GM19438 (cell line): ENCODE results near the gene TPGS1.

Experiments
- ATAC-seq: cut with Tn5 transposase; IDR thresholded peaks from one replicate; pipeline ENCODE4 v1.9.1; 2021; ENCODE audit warnings: low read depth; ENCODE audit not compliant: unreplicated experiment

Gene TPGS1

GRCh38 chr19:507286-508203, at the start of gene TPGS1:
TPGS1 (plus strand) TSS chr19:507497; CDS start chr19:507507, 10 bp downstream.
- ATAC-seq: peak; percentile 50

- no peak for ATAC-seq
Observed at GRCh38 chr19:457636-458035, 49.7 kb upstream of the TPGS1 start.

GRCh38 chr19:458091-459042, 48.9 kb upstream of the TPGS1 start:
- ATAC-seq: no peak

- no peak for ATAC-seq
Observed at GRCh38 chr19:459724-460511, 47.4 kb upstream of the TPGS1 start.

GRCh38 chr19:460877-461720, 46.2 kb upstream of the TPGS1 start, which contains the start of gene SHC2:
SHC2 (minus strand) TSS chr19:461033; CDS start chr19:460996, 37 bp downstream.
- ATAC-seq: no peak

GRCh38 chr19:461721-462551, 45.4 kb upstream of the TPGS1 start:
- no peak for ATAC-seq

GRCh38 chr19:463483-464207, 43.7 kb upstream of the TPGS1 start:
- ATAC-seq: no peak

GRCh38 chr19:464208-464545, 43.1 kb upstream of the TPGS1 start:
- no peak for ATAC-seq

- ATAC-seq: no peak
Observed at GRCh38 chr19:465056-465816, 42.1 kb upstream of the TPGS1 start.

- no peak for ATAC-seq
Observed at GRCh38 chr19:467554-467953, 39.7 kb upstream of the TPGS1 start.

GRCh38 chr19:468587-469256, 38.6 kb upstream of the TPGS1 start:
- ATAC-seq: no peak

GRCh38 chr19:469833-470232, 37.5 kb upstream of the TPGS1 start:
- ATAC-seq: no peak

GRCh38 chr19:470701-471100, 36.6 kb upstream of the TPGS1 start:
- ATAC-seq: no peak

GRCh38 chr19:472005-472858, 35.1 kb upstream of the TPGS1 start:
- ATAC-seq: no peak

- no peak for ATAC-seq
Observed at GRCh38 chr19:474126-475078, 32.9 kb upstream of the TPGS1 start.
